ENCODE data around the gene SLC2A13.

DNA sequence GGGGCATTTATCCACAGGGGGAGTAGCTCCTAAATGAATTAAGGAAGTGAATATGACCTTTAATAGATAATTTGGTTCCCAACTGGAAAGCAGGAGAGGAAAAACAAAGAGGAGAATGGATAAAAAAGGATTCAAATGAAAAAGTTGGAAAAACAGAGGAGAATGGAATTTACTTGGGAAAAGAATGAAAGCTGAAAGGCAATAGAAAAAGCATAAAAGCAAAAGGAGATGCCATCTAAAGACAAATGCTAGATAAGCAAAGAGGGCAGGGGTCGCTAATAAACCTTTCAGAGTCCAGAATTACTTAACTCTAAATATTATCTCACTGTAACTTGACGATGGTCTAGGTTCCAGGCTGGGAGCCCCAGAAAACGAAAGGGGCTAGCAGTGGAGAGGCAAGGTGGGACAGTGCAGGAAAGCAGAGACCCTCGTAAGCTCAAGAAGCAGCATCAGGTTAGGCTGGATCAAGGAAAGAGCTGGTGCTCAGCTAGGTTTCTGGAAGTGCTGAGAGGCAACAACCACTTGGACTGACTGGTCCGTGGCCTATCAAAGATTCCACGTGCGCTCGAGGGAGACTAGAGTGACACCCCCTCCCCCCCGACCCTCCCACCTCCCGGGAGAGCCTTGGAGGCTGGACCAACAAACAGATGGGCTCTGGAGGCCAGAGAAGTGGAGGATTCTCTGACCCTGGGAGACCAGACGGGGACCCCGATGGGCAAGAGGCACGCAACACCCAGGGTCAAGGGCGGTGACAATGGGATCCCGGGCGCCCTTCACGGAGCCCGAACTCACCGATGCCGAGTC is 1.2 kb downstream of the SLC2A13 start:
- TF ChIP-seq CTCF (conservative IDR thresholded peaks at IDR 0.05; ENCODE audit: low read length), result no peak
- no peak for TF ChIP-seq EZH2phosphoT487 (IDR thresholded peaks at IDR 0.05; ENCODE audit: borderline replicate concordance)
